ENCODE data around the gene TNKS2.
A peak's percentile ranks its signal among the peaks of the same experiment; 100 is the strongest.

Gene TNKS2

GRCh38 chr10:91829268-91829667 is 31.0 kb downstream of the TNKS2 start:
- Histone ChIP-seq H2BK15ac (ENCODE audit: low read depth, poor library complexity, severe bottlenecking) (no peak overlapping the region), H3K27me3 (ENCODE audit: control insufficient read depth in 1 of 2, insufficient read depth in 1 of 2, low read length in 2 of 2) (no peaks in the 10 kb centered on the region), H3K79me1 (replicated peaks; ENCODE audit: low read length, poor library complexity, severe bottlenecking) (peaks cover 5% of the 10 kb centered on the region), H4K8ac (ENCODE audit: low read length) (no peak overlapping the region), H3K4ac (ENCODE audit: low read depth in 1 of 2, low read length in 2 of 2) (no peak overlapping the region), H3K36me3 (ENCODE audit: control insufficient read depth in 1 of 2, insufficient read depth in 2 of 2, low read depth in 1 of 2, low read length in 2 of 2) (peaks cover 8 to 95% of the 10 kb centered on the region in 2 experiments), H2AFZ (ENCODE audit: low read depth, low read length) (no peak overlapping the region), H3K4me3 (ENCODE audit: insufficient read depth in 1 of 2, low read depth in 1 of 2, low read length in 2 of 2) (no peak overlapping the region), H2BK12ac (ENCODE audit: low read length in 2 of 2) (no peak overlapping the region), H2BK5ac (ENCODE audit: low read depth, low read length, poor library complexity, severe bottlenecking) (no peak overlapping the region), H3K27ac (ENCODE audit: low read length, poor library complexity, severe bottlenecking) (no peak overlapping the region), H3K23ac (ENCODE audit: low read length in 2 of 2) (no peak overlapping the region), H4K91ac (ENCODE audit: low read length) (no peak overlapping the region), H3K9ac (ENCODE audit: low read length) (no peak overlapping the region), H3K9me3 (ENCODE audit: control insufficient read depth, low read length) (no peaks in the 10 kb centered on the region), H2AK5ac (ENCODE audit: low read length, severe bottlenecking) (no peak overlapping the region), H3K18ac (ENCODE audit: low read depth in 1 of 2, low read length in 2 of 2) (no peak overlapping the region), H3K4me1 (ENCODE audit: control insufficient read depth, insufficient read depth, low read depth, low read length) (no peaks in the 10 kb centered on the region), H2BK120ac (ENCODE audit: low read depth, low read length) (no peak overlapping the region), H3K14ac (ENCODE audit: low read length in 2 of 2) (no peak overlapping the region), H3K4me2 (ENCODE audit: low read length, poor library complexity, severe bottlenecking) (no peak overlapping the region)
- WGBS: 71% methylated on average over 1 of the region's 2 CpGs
- no peak for DNase-seq

GRCh38 chr10:91838199-91838598 is 40.0 kb downstream of the TNKS2 start:
- H3K18ac ChIP-seq (ENCODE audit: low read depth in 1 of 2, low read length in 2 of 2): no peak overlapping the region
- no peak for DNase-seq

DNA sequence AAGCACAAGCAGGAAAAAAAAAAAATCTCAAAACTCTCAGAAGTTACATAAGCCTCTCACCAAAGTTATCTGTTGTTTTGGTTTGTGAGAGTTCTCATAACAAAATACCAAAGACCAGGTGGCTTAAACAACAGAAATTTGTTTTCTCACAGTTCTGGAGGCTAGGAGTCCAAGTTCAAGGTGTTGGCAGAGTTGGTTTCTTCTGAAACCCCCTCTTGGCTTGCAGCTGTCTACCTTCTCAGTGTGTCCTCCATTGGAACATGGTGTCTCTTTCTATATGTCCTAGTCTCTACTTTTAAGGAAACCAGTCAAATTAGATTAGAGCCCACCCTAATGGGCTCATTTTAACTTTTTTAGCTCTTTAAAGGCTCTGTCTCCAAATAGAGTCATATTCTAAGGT is 44.9 kb downstream of the TNKS2 start:
- DNase-seq: no peak
- H3K79me1 ChIP-seq (replicated peaks; ENCODE audit: low read length, poor library complexity, severe bottlenecking): peaks cover 17% of the 10 kb centered on the region
- no peak overlapping the region for H4K8ac ChIP-seq (ENCODE audit: low read length)
- no peak overlapping the region for H2AK5ac ChIP-seq (ENCODE audit: low read length, severe bottlenecking)
- H4K91ac ChIP-seq (ENCODE audit: low read length): no peak overlapping the region
- H3K4me2 ChIP-seq (ENCODE audit: low read length, poor library complexity, severe bottlenecking): no peak overlapping the region
- peaks cover 15 to 92% of the 10 kb centered on the region in 2 experiments for H3K36me3 ChIP-seq (ENCODE audit: control insufficient read depth in 1 of 2, insufficient read depth in 2 of 2, low read depth in 1 of 2, low read length in 2 of 2)
- no peak overlapping the region for H3K23ac ChIP-seq (ENCODE audit: low read length in 2 of 2)
- no peak overlapping the region for H3K18ac ChIP-seq (ENCODE audit: low read depth in 1 of 2, low read length in 2 of 2)
- H2BK5ac ChIP-seq (ENCODE audit: low read depth, low read length, poor library complexity, severe bottlenecking): no peak overlapping the region
- no peaks in the 10 kb centered on the region for H3K27me3 ChIP-seq (ENCODE audit: control insufficient read depth in 1 of 2, insufficient read depth in 1 of 2, low read length in 2 of 2)
- no peak overlapping the region for H3K14ac ChIP-seq (ENCODE audit: low read length in 2 of 2)
- H3K9me3 ChIP-seq (ENCODE audit: control insufficient read depth, low read length): no peaks in the 10 kb centered on the region
- H2AFZ ChIP-seq (ENCODE audit: low read depth, low read length): no peak overlapping the region
- no peak overlapping the region for H2BK12ac ChIP-seq (ENCODE audit: low read length in 2 of 2)
- H3K9ac ChIP-seq (ENCODE audit: low read length): no peak overlapping the region
- H3K27ac ChIP-seq (ENCODE audit: low read length, poor library complexity, severe bottlenecking): no peak overlapping the region
- H3K4ac ChIP-seq (ENCODE audit: low read depth in 1 of 2, low read length in 2 of 2): no peak overlapping the region
- H3K4me1 ChIP-seq (ENCODE audit: control insufficient read depth, insufficient read depth, low read depth, low read length): no peaks in the 10 kb centered on the region
- no peak overlapping the region for H2BK15ac ChIP-seq (ENCODE audit: low read depth, poor library complexity, severe bottlenecking)
- H2BK120ac ChIP-seq (ENCODE audit: low read depth, low read length): no peak overlapping the region
- no peak overlapping the region for H3K4me3 ChIP-seq (ENCODE audit: insufficient read depth in 1 of 2, low read depth in 1 of 2, low read length in 2 of 2)

More at GRCh38 chr10:91838199-91838598, 40.0 kb downstream of the TNKS2 start:
- Histone ChIP-seq H2AFZ (ENCODE audit: low read depth, low read length) (no peak overlapping the region), H4K91ac (ENCODE audit: low read length) (no peak overlapping the region), H3K79me1 (replicated peaks; ENCODE audit: low read length, poor library complexity, severe bottlenecking) (peaks cover 17% of the 10 kb centered on the region), H3K27me3 (ENCODE audit: control insufficient read depth in 1 of 2, insufficient read depth in 1 of 2, low read length in 2 of 2) (no peaks in the 10 kb centered on the region), H2BK12ac (ENCODE audit: low read length in 2 of 2) (no peak overlapping the region), H3K14ac (ENCODE audit: low read length in 2 of 2) (no peak overlapping the region), H3K36me3 (ENCODE audit: control insufficient read depth in 1 of 2, insufficient read depth in 2 of 2, low read depth in 1 of 2, low read length in 2 of 2) (peaks cover 14 to 94% of the 10 kb centered on the region in 2 experiments), H3K4me3 (ENCODE audit: insufficient read depth in 1 of 2, low read depth in 1 of 2, low read length in 2 of 2) (no peak overlapping the region), H2BK15ac (ENCODE audit: low read depth, poor library complexity, severe bottlenecking) (no peak overlapping the region), H3K9me3 (ENCODE audit: control insufficient read depth, low read length) (no peaks in the 10 kb centered on the region), H3K4me1 (ENCODE audit: control insufficient read depth, insufficient read depth, low read depth, low read length) (no peaks in the 10 kb centered on the region), H3K27ac (ENCODE audit: low read length, poor library complexity, severe bottlenecking) (no peak overlapping the region), H2BK120ac (ENCODE audit: low read depth, low read length) (no peak overlapping the region), H3K23ac (ENCODE audit: low read length in 2 of 2) (no peak overlapping the region), H2BK5ac (ENCODE audit: low read depth, low read length, poor library complexity, severe bottlenecking) (no peak overlapping the region), H3K4me2 (ENCODE audit: low read length, poor library complexity, severe bottlenecking) (no peak overlapping the region), H3K4ac (ENCODE audit: low read depth in 1 of 2, low read length in 2 of 2) (no peak overlapping the region), H3K9ac (ENCODE audit: low read length) (no peak overlapping the region), H4K8ac (ENCODE audit: low read length) (no peak overlapping the region), H2AK5ac (ENCODE audit: low read length, severe bottlenecking) (no peak overlapping the region)
- 79% methylated on average over 3 of the region's 3 CpGs for WGBS

- H2AFZ ChIP-seq (ENCODE audit: low read depth, low read length): no peak overlapping the region
- H4K8ac ChIP-seq (ENCODE audit: low read length): no peak overlapping the region
- peaks cover 2 to 91% of the 10 kb centered on the region in 2 experiments for H3K36me3 ChIP-seq (ENCODE audit: control insufficient read depth in 1 of 2, insufficient read depth in 2 of 2, low read depth in 1 of 2, low read length in 2 of 2)
- no peak overlapping the region for H3K4ac ChIP-seq (ENCODE audit: low read depth in 1 of 2, low read length in 2 of 2)
- no peak overlapping the region for H2BK15ac ChIP-seq (ENCODE audit: low read depth, poor library complexity, severe bottlenecking)
- no peaks in the 10 kb centered on the region for H3K9me3 ChIP-seq (ENCODE audit: control insufficient read depth, low read length)
- no peaks in the 10 kb centered on the region for H3K4me1 ChIP-seq (ENCODE audit: control insufficient read depth, insufficient read depth, low read depth, low read length)
- no peak overlapping the region for H3K4me3 ChIP-seq (ENCODE audit: insufficient read depth in 1 of 2, low read depth in 1 of 2, low read length in 2 of 2)
- H3K9ac ChIP-seq (ENCODE audit: low read length): no peak overlapping the region
- no peak overlapping the region for H3K4me2 ChIP-seq (ENCODE audit: low read length, poor library complexity, severe bottlenecking)
- H3K79me1 ChIP-seq (replicated peaks; ENCODE audit: low read length, poor library complexity, severe bottlenecking): peaks cover 5% of the 10 kb centered on the region
- WGBS: 96% methylated on average over 3 of the region's 6 CpGs
- no peak overlapping the region for H2BK12ac ChIP-seq (ENCODE audit: low read length in 2 of 2)
- no peak overlapping the region for H2AK5ac ChIP-seq (ENCODE audit: low read length, severe bottlenecking)
- H3K18ac ChIP-seq (ENCODE audit: low read depth in 1 of 2, low read length in 2 of 2): no peak overlapping the region
- DNase-seq: peak; percentile 14
- H4K91ac ChIP-seq (ENCODE audit: low read length): no peak overlapping the region
- H2BK5ac ChIP-seq (ENCODE audit: low read depth, low read length, poor library complexity, severe bottlenecking): no peak overlapping the region
- H2BK120ac ChIP-seq (ENCODE audit: low read depth, low read length): no peak overlapping the region
- H3K27me3 ChIP-seq (ENCODE audit: control insufficient read depth in 1 of 2, insufficient read depth in 1 of 2, low read length in 2 of 2): no peaks in the 10 kb centered on the region
- H3K23ac ChIP-seq (ENCODE audit: low read length in 2 of 2): no peak overlapping the region
- H3K14ac ChIP-seq (ENCODE audit: low read length in 2 of 2): no peak overlapping the region
- H3K27ac ChIP-seq (ENCODE audit: low read length, poor library complexity, severe bottlenecking): no peak overlapping the region
These were observed 58.4 kb downstream of the TNKS2 start for GRCh38 chr10:91856637-91857036.

Measured in mesenchymal stem cell (in vitro differentiated cells and primary cell).